GM18868 (cell line): ENCODE measurements around the gene GGT7.
"Not testable (repeated sequence)": the region's sequence is repeated elsewhere in the genome, so short reads cannot be mapped to it uniquely, and the experiment has no call there.

Experiments
- ATAC-seq: cut with Tn5 transposase; IDR thresholded peaks from one replicate; pipeline ENCODE4 v1.9.1; 2021; ENCODE audit warnings: mild to moderate bottlenecking, moderate library complexity; ENCODE audit not compliant: unreplicated experiment

Gene GGT7

DNA sequence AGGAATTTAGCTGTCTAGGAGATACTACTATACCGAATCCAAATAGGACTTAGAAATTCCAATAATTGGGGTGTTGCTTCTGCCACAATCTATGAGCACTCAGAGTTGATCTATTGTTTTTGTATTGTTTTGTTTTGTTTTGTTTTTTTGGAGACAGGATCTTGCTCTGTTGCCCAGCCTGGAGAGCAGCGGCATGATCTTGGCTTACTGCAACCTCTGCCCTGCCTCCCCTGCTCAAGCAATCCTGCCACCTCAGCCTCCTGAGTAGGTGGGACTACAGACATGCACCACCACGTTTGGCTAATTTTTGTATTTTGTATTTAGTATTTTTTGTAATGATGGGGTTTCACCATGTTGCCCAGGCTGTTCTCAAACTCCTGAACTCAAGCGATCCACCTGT is 11.2 kb upstream of the GGT7 start:
- no peak for ATAC-seq

DNA sequence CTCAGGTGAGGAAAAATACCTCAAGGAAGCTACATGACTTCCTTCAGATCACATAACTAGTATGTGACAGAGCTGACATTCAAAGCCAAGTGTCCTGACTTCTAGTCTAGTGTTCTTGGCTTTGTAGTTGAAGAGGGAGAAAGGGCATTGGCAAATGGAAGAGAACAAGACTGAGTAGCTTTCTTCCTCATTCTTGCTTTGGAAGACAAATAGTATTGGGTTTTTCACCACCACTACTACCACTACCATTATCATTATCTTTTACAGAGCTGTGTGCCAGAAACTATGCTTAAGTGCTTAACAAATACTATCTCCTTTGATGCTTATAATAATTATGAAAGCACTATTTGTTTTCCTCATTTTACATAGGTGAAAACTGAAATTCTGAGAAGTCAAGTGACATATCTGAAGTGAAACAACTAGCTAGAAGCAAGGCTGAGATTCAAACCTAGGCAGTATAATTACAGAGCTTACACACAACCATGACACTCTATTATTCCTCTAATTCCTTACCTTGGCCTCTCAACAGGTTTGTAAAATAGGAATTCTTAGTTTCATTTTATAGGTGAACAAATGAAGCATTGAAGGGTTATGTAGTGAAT is 10.5 kb upstream of the GGT7 start:
- no peak for ATAC-seq

DNA sequence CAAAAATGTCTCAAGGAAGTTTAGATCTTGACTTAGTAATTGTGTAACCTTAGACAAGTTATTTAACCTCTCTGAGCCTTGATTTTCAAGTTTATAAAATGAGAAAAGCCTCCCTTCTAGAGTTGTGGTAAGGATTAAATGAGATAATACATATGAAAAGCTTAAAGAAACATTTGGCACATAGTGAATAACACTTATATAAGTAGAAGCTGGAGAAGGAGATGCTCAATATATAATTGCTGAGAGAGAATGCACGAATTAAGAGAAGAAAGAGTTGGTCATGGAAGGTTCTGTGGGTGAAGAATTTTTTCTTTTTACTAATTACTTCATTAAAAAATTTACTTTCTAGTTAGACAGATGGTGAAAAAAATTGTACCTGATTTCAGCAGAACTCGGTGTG is 9.0 kb upstream of the GGT7 start:
- ATAC-seq: no peak

DNA sequence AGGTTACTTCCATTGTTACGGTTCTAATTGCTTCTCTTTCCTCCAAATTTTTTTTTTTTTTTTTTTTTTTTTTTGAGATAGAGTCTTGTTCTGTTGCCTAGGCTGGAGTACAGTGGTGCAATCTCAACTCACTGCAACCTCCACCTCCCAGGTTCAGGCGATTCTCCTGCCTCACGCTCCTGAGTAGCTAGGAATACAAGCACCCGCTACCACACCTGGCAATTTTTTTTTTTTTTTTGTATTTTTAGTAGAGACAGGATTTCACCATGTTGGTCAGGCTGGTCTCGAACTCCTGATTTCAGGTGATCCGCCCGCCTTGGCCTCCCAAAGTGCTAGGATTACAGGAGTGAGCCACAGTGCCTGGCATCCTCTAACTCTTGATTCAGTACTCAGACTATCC is 8.3 kb upstream of the GGT7 start:
- ATAC-seq: not testable (repeated sequence)

DNA sequence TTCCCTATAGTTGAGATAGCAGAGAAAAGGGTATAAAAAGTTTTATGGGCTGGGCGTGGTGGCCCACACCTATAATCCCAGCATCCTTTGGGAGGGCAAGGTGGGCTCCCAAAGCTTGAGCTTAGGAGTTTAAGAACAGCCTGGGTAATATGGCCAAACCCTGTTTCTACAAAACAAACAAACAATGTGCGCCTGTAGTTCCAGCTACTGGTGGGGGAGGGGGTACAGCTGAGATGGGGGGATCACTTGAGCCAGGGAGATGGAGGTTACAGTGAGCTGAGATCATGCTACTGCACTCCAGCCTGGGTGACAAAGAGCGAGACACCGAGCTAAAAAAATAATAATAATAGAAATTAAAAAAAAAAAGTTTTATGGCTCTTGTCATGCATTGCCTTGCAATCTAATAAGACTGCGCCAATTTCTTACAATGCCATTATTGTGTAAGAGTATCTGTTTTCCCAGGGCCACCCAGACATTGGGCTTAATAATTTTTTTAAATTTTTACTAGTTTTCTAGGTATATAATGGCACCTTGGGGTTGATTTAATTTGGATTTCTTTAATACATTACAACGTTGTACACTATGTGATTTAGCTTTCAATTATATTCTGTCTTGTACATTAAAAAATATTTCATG is 7.7 kb upstream of the GGT7 start:
- ATAC-seq: no peak

DNA sequence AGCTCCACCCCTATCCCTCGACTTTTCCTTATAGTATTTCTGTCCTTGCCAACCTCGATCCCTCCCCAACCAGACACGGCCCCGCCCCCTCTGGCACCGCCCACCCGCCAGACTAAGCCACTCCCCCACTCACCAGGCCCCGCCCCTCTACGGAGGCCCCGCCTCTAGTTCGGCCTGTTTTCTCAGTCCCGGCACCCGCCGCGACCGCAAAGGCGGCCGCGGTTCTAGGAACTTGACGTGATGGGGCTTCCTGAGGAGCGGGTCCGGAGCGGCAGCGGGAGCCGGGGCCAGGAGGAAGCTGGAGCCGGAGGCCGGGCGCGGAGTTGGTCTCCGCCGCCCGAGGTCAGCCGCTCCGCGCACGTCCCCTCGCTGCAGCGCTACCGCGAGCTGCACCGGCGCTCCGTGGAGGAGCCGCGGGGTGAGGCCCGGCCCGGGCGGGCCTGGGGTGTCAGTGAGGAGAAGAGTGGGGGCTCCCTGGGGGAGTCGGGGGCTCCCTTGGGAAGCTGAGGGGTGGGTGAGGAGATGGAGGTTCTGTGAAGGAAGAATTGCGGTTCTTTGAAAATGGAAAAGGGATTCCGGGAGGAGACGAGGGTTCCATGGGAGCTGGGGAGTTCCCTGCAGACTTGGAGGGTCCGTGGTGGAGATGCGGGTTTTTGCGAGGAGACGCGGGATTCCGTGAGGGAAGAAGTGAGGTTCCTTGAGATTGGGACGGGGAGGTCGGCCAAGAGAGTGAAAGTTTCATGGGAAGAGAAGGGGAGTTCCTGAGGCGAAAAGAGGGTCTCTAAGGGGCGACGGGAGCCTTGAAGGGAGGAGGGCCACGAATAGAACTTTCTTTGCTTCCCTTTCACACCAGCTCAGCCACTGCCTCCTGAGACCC is 4.0 kb upstream of the GGT7 start, which contains the start of gene ACSS2:
TSS of gene ACSS2 (plus strand) at position 207 of the 877 bp plus-strand sequence. CDS start at position 241, 34 bp downstream.
- ATAC-seq: peak; percentile 37

DNA sequence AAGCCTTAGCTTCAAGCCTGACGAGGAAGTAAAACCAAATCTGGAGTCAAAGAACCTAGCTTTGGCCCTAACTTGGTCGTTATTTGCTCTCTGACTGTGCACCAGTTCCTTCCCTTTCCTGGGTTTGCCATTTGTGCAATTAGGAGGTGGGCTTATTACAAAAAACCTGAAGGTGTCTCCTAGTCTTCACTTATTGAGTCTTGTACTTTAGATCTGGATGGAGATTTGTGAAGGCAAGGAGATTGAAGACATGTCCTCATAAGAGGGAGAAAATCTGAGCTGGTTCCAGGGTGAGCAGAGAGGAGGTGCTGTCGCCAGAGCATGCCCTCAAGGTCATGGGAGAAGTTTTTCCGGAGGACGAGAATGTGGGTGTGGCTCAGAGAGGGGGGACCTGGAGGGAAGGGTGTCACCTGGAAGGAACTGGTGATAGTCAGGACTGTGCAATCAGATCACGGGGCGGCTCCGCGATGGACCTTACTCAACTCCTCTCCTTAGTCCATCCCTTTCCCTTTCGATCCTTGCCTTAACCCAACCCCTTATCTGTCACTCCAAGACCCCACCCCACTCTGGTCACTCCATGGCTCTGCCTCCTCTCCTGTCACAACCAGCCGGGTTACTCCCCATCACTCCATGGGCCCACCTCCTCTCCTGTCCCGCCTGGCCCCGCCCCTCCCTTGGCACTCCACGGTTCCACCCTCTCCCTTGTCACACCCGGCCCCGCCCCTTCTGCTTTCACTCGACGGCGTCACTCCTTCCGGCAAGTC is 3.2 kb upstream of the GGT7 start:
- ATAC-seq: peak; percentile 76

DNA sequence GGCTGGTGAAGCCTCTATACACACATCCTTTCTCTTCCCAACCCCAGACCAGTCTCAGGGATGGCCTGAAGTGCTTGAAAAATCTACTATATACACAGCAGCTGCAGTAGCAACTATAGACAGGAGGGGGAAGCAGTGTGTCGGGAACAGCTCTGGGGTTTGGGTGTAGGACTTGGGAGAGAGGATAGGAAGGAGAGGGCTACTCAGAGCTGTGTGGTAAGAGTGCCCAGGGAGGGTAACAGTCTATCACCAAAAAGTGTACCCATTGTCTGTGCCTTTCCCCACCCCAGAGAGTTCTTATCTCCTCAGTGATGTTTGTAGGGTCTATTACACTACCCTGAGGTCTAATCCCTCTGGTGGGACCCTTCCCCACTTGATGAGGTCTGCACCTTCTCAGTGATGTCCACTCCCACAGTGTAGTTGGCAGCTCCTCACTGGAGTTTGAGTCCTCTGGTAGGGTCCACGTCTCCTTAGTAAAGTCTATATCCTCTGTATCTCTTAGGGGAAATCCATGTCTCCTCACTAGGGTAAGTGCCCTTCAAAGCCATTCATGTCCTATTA is 1.5 kb upstream of the GGT7 start:
- ATAC-seq: no peak

DNA sequence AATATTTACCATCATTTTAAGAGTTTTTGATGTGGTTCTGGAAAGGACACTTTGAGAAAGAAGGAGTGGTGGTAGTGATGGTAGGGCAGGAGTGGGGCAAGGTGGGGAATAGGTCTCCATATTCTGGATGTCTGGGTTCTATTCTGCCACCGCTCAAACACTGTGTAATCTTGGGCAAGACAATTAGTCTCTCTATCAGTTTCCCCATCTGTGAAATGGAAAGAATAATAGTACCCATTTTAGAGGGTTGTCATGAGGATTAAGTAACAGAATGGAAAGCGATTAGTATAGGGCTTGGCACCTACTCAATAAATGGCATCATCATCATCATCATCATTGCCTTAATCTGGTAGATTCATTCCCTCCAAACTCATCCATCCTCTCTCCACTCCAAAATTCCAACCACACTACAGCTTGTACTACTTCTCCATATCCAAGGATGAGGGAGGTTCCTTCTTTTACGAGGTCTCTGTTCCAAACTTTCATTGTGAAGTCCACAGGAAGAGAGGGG is 982 bp upstream of the GGT7 start:
- no peak for ATAC-seq

DNA sequence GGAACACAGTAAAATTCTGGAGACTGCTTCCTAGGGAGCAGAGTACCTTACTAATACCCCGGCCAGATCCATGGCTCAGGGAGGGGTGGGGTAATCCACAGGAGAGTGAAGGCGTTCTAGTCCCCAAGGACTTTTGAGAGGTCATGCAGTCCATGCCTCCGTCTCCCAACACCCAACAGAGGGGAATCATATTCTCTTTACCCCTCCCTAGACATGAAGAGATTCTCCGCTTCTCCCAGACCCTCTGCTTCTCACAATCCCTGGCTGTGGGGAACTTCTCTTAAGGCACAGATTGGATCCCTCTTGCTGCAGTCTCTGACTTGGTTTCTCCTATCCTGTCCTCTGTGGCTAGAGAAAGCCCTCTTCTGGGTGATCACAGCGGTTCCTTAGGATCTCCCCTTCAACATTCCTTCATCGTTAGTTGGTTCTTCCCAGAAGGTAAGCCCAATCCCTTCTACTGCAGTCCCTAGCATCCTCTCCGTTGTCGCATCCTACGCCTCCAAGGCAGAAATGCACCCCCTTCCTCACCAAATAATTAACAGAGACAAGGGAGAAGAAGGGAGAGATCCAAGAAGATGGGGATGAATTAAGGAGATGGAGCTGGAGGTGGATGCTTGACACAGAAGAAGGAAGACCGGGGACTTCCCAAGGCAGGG is 562 bp downstream of the GGT7 start:
- no peak for ATAC-seq

DNA sequence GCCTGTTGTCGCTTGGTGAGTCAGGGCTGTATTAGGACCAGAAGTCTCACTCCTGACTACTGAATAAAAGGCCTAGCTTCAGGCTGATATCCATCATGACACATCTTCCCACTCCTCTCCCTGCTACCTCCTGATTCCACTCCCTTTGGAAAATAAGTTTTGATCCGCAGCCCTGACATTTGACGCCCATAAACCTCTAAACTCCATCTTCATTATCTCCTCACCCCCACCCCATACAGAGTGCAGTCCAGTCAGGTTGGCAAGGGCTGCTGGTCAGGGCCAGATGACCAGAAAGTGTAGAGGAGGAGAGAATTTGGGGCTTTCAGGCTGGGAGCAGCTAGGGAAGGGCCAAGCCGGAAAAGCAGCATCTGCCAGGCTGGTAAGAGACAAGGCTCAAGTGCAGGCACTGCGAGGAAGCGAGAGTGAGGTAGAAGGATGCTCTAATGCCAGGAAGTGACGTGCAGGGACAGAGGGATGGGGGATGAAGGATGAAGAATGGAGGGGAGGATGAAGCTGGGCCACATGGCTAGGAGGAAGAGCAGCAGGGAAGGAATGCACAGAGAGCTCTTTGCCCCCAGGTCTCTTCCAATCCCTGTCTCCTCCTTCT is 1.2 kb downstream of the GGT7 start:
- no peak for ATAC-seq

DNA sequence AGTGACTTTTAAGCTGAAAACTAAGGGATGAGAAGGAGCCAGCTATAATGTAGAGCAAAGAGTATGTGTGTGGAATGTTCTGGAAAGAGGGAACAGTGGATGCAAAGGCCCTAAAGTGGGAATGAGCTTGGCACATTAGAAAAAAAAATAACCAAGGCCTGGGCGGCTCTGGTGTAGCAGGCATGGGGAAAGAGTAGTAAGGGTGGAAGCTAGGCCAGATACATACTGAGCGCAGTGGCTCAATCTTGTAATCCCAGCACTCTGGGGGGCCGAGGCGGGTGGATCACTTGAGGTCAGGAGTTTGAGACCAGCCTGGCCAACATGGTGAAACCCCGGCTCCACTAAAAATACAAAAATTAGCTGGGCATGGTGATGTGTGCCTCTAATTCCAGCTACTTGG is 8.4 kb downstream of the GGT7 start:
- no peak for ATAC-seq

DNA sequence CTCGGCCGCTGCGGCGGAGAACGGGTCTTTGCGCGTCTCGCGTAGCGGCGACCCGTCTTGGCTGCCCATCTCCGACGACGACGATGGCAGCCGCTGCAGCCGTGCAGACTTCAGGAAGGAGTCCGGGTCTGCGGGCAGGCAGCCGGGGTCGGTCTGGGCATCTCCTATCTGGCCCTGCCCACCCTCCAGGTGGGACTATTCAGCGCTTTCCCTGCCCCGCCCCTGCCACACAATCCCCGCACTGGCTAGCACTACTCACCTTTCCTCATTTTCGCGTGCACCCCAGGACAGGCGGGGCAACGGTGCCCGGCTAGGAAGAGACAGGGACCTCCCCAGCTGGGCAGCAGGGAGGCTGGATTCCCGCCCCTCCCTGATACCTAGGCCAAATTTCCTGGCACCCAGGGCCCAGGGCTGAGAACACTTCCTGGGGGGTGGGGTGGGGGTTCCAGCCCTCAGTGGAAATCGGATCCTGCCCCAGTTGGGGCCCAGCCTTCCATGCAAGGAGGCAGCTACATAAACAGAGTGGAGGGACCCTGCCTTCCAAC is 9.2 kb downstream of the GGT7 start:
- ATAC-seq: no peak

DNA sequence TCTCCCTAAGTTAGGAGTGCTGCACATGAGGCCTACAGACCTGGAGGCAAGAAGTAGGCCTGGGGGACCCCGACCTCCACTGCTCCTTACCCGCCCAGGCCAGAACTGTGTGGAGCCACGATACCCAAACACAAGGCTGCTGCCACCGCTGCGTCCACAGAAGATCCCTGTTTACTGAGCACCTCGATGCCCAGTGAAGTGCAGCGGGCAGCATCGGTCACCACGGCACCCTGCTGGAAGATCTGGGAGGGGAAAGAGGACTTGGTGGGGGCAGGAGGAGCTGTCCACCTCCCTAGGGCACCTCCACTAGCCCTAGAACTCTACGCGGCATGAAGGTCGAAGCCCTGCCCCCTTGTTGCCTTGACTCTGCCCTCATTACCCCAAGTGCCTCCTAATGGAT is 9.9 kb downstream of the GGT7 start:
- ATAC-seq: no peak

DNA sequence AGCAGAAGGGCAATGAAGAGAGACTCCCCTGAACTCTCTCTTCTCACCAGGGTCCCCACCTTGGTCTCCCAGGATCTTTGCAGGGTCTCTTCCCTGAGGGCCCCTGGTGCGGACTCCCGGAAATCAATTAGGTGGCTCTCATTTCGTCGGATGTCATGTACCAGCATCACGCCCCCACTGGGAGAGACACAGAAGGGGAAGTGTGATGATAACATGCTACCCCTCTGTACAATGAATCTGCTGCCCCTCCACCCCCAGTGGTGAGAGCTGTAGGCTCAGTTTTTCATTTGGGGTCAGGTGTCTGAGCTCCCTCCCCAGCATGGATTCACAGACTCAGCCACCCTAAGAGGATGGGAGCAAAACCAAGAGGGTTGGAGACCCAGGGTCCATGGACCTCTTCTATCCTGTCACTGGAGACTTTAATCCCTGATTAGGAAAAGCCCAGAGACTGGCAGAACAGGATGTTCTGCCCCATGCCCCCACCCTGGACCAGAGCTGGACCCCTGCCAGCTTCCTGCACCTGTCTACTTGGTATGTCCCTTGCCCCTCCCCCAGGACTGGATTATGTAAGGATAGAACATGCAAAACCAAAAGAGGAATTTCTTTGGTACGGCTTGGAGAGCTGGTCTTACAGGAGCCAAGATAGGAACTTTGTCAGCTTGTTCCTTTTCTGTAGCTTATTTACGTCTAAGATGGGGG is 11.1 kb downstream of the GGT7 start:
- ATAC-seq: no peak

DNA sequence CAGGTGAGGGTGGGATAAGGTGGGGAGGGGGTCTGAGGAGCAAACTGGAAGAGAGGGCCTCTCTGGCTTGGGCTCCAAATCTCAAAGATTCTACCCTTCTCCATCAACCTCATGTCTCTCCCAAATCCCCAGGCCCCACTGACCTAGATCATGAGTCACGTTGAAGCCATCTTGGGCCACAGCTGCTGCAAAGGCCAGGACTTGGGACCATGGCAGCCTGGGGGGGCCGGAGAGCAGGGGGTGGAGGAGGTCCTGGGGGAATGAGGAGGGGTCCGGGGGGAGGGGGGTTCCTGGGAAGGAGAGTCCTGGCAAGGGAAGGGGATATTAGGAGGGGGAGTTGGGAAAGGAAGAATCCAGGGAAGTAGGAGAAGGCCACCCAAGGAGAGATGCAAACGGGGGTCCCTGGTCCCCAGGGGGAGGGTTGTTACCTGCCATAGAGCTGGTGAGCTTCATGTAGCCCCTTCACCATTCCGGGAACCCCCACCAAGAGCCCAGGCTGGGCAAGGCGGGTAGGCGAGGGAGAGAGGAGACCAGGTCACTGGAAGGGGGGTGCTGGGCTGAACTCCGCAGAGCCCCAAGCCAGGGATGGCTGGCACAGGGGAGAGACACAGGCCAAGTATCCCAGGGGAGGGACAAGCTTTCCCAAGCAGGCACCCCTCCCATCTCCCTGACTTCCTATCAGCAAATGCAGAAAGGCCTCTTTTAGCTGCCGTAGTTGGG is 12.7 kb downstream of the GGT7 start:
- ATAC-seq: no peak

DNA sequence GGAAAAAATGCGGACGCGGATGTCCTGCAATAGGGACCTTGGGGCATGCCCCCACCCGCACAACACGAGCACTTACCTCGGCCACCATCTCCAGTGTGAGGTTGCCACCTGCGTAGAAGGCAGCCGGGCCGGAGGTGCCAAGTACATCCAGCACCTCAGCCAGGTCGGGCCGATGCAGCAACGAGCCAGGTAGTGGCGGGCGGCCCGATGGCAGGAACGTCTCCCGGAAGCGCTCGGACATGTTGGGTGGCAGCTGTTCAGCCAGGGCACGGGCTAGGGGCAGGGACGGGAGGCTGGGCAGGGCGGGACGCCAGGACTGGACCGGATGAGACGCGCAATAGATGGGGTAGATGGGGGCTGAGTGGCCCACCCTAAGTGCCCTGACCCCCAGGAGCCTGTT is 13.3 kb downstream of the GGT7 start:
- no peak for ATAC-seq

DNA sequence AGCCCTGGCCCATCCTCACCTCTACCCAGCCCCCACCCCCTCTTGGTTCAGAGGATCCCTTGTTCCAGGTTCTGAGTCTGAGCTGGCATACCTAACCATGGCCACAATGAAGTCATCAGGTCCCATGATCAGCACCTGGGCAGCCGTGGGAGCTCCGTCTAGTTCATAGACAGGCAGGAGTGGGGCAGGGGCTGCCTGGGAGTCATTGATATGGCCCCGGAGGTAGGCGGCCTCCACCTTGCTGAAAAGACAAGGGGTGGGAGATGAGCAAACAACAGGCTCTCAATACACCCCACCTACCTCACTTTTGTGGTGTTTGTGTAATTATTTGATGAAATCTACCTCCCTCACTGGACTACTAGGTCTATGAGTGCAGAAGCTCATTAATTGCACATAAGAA is 20.4 kb downstream of the GGT7 start:
- no peak for ATAC-seq
